ENCODE results near the gene INPP4B.

DNA sequence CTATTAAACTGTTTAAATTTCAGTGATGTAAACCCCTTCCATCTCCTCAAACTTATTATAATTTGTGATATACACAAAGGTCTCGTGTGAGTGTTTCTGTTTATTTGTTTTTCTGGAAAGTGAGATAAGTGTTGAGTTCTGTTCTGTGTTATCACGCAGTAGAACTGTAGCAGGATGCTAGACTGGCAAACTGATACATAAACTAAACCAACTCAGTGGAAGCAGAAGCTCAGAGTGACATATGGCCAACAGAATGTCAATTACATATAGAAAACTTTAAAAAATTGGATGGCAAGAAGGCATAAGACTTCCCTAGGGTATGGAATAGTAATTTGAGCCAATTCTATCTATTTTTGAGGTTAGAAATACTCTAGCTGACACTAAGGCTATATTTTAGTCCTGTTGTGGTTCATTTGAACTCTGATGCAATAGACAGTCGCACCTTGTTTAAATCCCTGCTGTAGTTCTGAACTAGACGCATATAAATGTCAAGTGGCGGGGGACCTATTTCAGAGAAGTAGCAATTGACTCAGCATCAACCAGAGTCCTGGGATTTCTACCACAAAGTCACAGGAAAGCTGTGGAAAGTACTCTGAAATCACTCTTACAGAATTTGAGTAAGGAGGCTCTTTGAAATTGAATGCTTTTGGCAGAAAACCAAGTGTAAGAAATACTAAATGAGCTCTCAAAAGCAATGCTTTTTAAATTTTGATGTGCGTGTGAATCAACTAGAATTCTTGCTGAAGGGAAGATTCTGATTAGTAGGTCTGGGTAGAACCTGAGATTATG lies 294.4 kb downstream of the INPP4B start:
- no peak for TF ChIP-seq EZH2 (IDR thresholded peaks at IDR 0.05; ENCODE audit: borderline replicate concordance, low read length)
- TF ChIP-seq, protein P1, sequence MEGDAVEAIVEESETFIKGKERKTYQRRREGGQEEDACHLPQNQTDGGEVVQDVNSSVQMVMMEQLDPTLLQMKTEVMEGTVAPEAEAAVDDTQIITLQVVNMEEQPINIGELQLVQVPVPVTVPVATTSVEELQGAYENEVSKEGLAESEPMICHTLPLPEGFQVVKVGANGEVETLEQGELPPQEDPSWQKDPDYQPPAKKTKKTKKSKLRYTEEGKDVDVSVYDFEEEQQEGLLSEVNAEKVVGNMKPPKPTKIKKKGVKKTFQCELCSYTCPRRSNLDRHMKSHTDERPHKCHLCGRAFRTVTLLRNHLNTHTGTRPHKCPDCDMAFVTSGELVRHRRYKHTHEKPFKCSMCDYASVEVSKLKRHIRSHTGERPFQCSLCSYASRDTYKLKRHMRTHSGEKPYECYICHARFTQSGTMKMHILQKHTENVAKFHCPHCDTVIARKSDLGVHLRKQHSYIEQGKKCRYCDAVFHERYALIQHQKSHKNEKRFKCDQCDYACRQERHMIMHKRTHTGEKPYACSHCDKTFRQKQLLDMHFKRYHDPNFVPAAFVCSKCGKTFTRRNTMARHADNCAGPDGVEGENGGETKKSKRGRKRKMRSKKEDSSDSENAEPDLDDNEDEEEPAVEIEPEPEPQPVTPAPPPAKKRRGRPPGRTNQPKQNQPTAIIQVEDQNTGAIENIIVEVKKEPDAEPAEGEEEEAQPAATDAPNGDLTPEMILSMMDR (IDR thresholded peaks at IDR 0.05; ENCODE audit: low read length): no peak
